ENCODE results near the gene PRDM13. TPM values are rescaled to one million over a fixed set of nuclear protein-coding genes. Genes with fewer than 3 reads are reported as not detected.
"Not testable (repeated sequence)": the region's sequence is repeated elsewhere in the genome, so short reads cannot be mapped to it uniquely, and the experiment has no call there.

Gene PRDM13
- total RNA-seq, 4 donors from 2014 or later = not detected

- Histone ChIP-seq H3K27ac (no peak overlapping the region), H3K36me3 (no peaks in the 10 kb centered on the region), H3K27me3 (peaks cover 100% of the 10 kb centered on the region), H3K4me3 (peak overlapping the region in 3 of 4 donors; percentile 28 to 48 (median 43)), H3K9me3 (no peaks in the 10 kb centered on the region), H3K4me1 (peaks cover 10 to 25% (median 22%) of the 10 kb centered on the region in 4 donors)
- 10 to 20% methylated on average over 1 to 28 of the region's 55 CpGs for WGBS, 2 donors (ENCODE audit: low coverage in 1 of 2)
- intact Hi-C loops (cut with DNase I; ENCODE audit: low total_unique reads) = no loop called here
- DNase-seq = peak; percentile 17
- no peak for TF ChIP-seq POLR2AphosphoS5 (IDR thresholded peaks at IDR 0.05)
- no peak for TF ChIP-seq POLR2A (IDR thresholded peaks at IDR 0.05)
- no peak for TF ChIP-seq EP300 (IDR thresholded peaks at IDR 0.05; ENCODE audit: low read depth)
- TF ChIP-seq CTCF (IDR thresholded peaks at IDR 0.05) = no peak
- in situ Hi-C loops (cut with MboI; ENCODE audit: low pct_ligation_motif_present in 1 of 4, low pct_unique_long_range_greater_than_20kb in 1 of 4, low sequenced_read_pairs in 3 of 4) = no loop called here
Measured at GRCh38 chr6:99614430-99615186, 8.0 kb downstream of the PRDM13 start.

- in situ Hi-C loops (cut with MboI; ENCODE audit: low pct_ligation_motif_present in 1 of 4, low pct_unique_long_range_greater_than_20kb in 1 of 4, low sequenced_read_pairs in 3 of 4) (no loop called here), intact Hi-C loops (cut with DNase I; ENCODE audit: low total_unique reads) (no loop called here)
- no peak for TF ChIP-seq CTCF (IDR thresholded peaks at IDR 0.05)
- TF ChIP-seq POLR2AphosphoS5 (IDR thresholded peaks at IDR 0.05) = no peak
- no peak for TF ChIP-seq POLR2A (IDR thresholded peaks at IDR 0.05)
- no peak for TF ChIP-seq EP300 (IDR thresholded peaks at IDR 0.05; ENCODE audit: low read depth)
- no peak for DNase-seq
- Histone ChIP-seq H3K27me3 (peaks cover 100% of the 10 kb centered on the region), H3K4me1 (peaks cover 10 to 25% (median 22%) of the 10 kb centered on the region in 4 donors), H3K9me3 (no peaks in the 10 kb centered on the region), H3K27ac (no peak overlapping the region), H3K4me3 (no peak overlapping the region), H3K36me3 (no peaks in the 10 kb centered on the region)
- WGBS, 2 donors (ENCODE audit: low coverage in 1 of 2) = 36 to 42% methylated on average over 2 of the region's 2 CpGs
Measured at GRCh38 chr6:99617131-99617530, 10.5 kb downstream of the PRDM13 start.

- TF ChIP-seq EP300 (IDR thresholded peaks at IDR 0.05; ENCODE audit: low read depth) (no peak), POLR2A (IDR thresholded peaks at IDR 0.05) (no peak), CTCF (IDR thresholded peaks at IDR 0.05) (no peak), POLR2AphosphoS5 (IDR thresholded peaks at IDR 0.05) (no peak)
- no peak overlapping the region for H3K27ac ChIP-seq
- H3K36me3 ChIP-seq = no peaks in the 10 kb centered on the region
- WGBS, 2 donors (ENCODE audit: low coverage in 1 of 2) = 31% methylated on average over 54 of the region's 65 CpGs; no CpG with 5 or more reads in 1 of the 2 donors
- intact Hi-C loops (cut with DNase I; ENCODE audit: low total_unique reads) = no loop called here
- H3K4me1 ChIP-seq = peaks cover 9 to 13% (median 12%) of the 10 kb centered on the region in 4 donors
- no peak overlapping the region for H3K4me3 ChIP-seq
- no peaks in the 10 kb centered on the region for H3K9me3 ChIP-seq
- no peak for DNase-seq
- in situ Hi-C loops (cut with MboI; ENCODE audit: low pct_ligation_motif_present in 1 of 4, low pct_unique_long_range_greater_than_20kb in 1 of 4, low sequenced_read_pairs in 3 of 4) = no loop called here
- H3K27me3 ChIP-seq = peaks cover 99% of the 10 kb centered on the region
Measured at GRCh38 chr6:99618649-99619408, 12.2 kb downstream of the PRDM13 start.

DNA sequence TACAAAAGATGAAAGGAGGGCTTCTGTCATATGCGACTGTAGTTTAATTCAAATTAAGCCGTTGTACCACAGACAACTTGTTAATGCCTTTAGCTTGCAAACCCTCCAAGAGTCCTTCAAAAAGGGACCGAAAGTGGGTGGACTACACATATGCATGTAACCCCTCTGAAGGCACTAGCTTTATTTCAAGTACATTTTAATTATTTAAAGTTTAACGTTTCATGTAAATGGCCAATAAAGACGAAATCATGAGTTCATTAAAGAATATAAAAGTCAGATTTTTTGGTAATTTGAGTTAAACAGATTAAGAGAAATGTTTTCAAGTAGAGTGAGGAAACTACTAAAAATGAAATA is 12.8 kb downstream of the PRDM13 start:
- Histone ChIP-seq H3K36me3 (no peaks in the 10 kb centered on the region), H3K27me3 (peaks cover 98% of the 10 kb centered on the region), H3K4me3 (no peak overlapping the region), H3K27ac (no peak overlapping the region), H3K4me1 (peaks cover 4 to 7% (median 6%) of the 10 kb centered on the region in 4 donors), H3K9me3 (no peaks in the 10 kb centered on the region)
- in situ Hi-C loops (cut with MboI; ENCODE audit: low pct_ligation_motif_present in 1 of 4, low pct_unique_long_range_greater_than_20kb in 1 of 4, low sequenced_read_pairs in 3 of 4) = no loop called here
- WGBS, 2 donors (ENCODE audit: low coverage in 1 of 2) = 16 to 33% methylated on average over 4 to 5 of the region's 5 CpGs
- no peak for DNase-seq
- TF ChIP-seq CTCF (IDR thresholded peaks at IDR 0.05) = no peak
- intact Hi-C loops (cut with DNase I; ENCODE audit: low total_unique reads) = no loop called here

GRCh38 chr6:99622044-99622443 is 15.4 kb downstream of the PRDM13 start:
- H3K4me1 ChIP-seq; intact Hi-C loops (cut with DNase I; ENCODE audit: low total_unique reads); in situ Hi-C loops (cut with MboI; ENCODE audit: low pct_ligation_motif_present in 1 of 4, low pct_unique_long_range_greater_than_20kb in 1 of 4, low sequenced_read_pairs in 3 of 4); H3K4me3 ChIP-seq; DNase-seq; H3K9me3 ChIP-seq; H3K36me3 ChIP-seq; H3K27ac ChIP-seq: not testable (repeated sequence)
- 90 to 100% methylated on average over 1 to 2 of the region's 2 CpGs for WGBS, 2 donors (ENCODE audit: low coverage in 1 of 2)
- peaks cover 84% of the 10 kb centered on the region for H3K27me3 ChIP-seq

All from transverse colon (tissue), 4 donors.